ENCODE measurements around the gene C2orf72. TPM values are rescaled to one million over a fixed set of nuclear protein-coding genes. Genes with fewer than 3 reads are reported as not detected.

Gene C2orf72
- total RNA-seq, 1 experiment from 2014 or later, result 3.2 TPM

- no TSS peak for BruUV-seq (replicated peaks)
- intact Hi-C loops (cut with micrococcal nuclease; ENCODE audit: unreplicated experiment), result no loop called here
- CTCF ChIA-PET, result interaction anchor here (0.7 kb wide), 1 partner anchor 24 kb away, joined by 5 read pairs; no protein-coding TSS in a partner anchor
- ATAC-seq (no peak), DNase-seq (ENCODE audit: low read depth, low spot score) (no peak)
- Histone ChIP-seq H3K4me3 (ENCODE audit: low read depth in 2 of 2, low read length in 2 of 2) (no peak overlapping the region), H3K27me3 (ENCODE audit: control insufficient read depth, insufficient read depth, low read length) (no peaks in the 10 kb centered on the region), H3K9me3 (ENCODE audit: control insufficient read depth, insufficient read depth, low read depth, low read length) (no peaks in the 10 kb centered on the region), H3K4me1 (ENCODE audit: control insufficient read depth, insufficient read depth, low read length) (no peaks in the 10 kb centered on the region), H3K27ac (ENCODE audit: low read length) (no peak overlapping the region), H3K36me3 (ENCODE audit: control insufficient read depth, insufficient read depth, low read length) (no peaks in the 10 kb centered on the region)
- in situ Hi-C loops (cut with HindIII; ENCODE audit: low pct_unique_long_range_greater_than_20kb, low sequenced_read_pairs), result no loop called here
- TF ChIP-seq REST (IDR thresholded peaks at IDR 0.05; ENCODE audit: insufficient read depth in 1 of 2, low read depth in 2 of 2, low read length in 1 of 2), result no peak
- TF ChIP-seq CTCF (IDR thresholded peaks at IDR 0.05), result no peak
- no peak for TF ChIP-seq POLR2AphosphoS5 (IDR thresholded peaks at IDR 0.05; ENCODE audit: low read depth, low read length)
- no peak for TF ChIP-seq TCF7L2 (IDR thresholded peaks at IDR 0.05; ENCODE audit: low read depth, low read length)
- POLR2A ChIA-PET, result no interaction called here
Observed at GRCh38 chr2:231011526-231011925, 25.8 kb upstream of the C2orf72 start.

- intact Hi-C loops (cut with micrococcal nuclease; ENCODE audit: unreplicated experiment) (no loop called here), in situ Hi-C loops (cut with HindIII; ENCODE audit: low pct_unique_long_range_greater_than_20kb, low sequenced_read_pairs) (no loop called here)
- Histone ChIP-seq H3K27ac (ENCODE audit: low read length) (no peak overlapping the region), H3K4me1 (ENCODE audit: control insufficient read depth, insufficient read depth, low read length) (no peaks in the 10 kb centered on the region), H3K27me3 (ENCODE audit: control insufficient read depth, insufficient read depth, low read length) (no peaks in the 10 kb centered on the region), H3K36me3 (ENCODE audit: control insufficient read depth, insufficient read depth, low read length) (no peaks in the 10 kb centered on the region), H3K4me3 (ENCODE audit: low read depth in 2 of 2, low read length in 2 of 2) (no peak overlapping the region), H3K9me3 (ENCODE audit: control insufficient read depth, insufficient read depth, low read depth, low read length) (no peaks in the 10 kb centered on the region)
- ChIA-PET POLR2A (no interaction called here), CTCF (no interaction called here)
- no TSS peak for BruUV-seq (replicated peaks)
- TF ChIP-seq TCF7L2 (IDR thresholded peaks at IDR 0.05; ENCODE audit: low read depth, low read length) (no peak), SIN3A (IDR thresholded peaks at IDR 0.05; ENCODE audit: borderline replicate concordance, insufficient read depth, low read depth, low read length) (no peak), POLR2AphosphoS5 (IDR thresholded peaks at IDR 0.05; ENCODE audit: low read depth, low read length) (no peak), REST (IDR thresholded peaks at IDR 0.05; ENCODE audit: insufficient read depth in 1 of 2, low read depth in 2 of 2, low read length in 1 of 2) (no peak), CTCF (IDR thresholded peaks at IDR 0.05) (no peak)
- DNase-seq (ENCODE audit: low read depth, low spot score) (no peak), ATAC-seq (no peak)
Observed at GRCh38 chr2:231012463-231012862, 24.9 kb upstream of the C2orf72 start.

Data from Panc1 (cell line).